ENCODE measurements around the gene PRORP.

- TF ChIP-seq EZH2 (IDR thresholded peaks at IDR 0.05; ENCODE audit: insufficient read depth, poor library complexity, severe bottlenecking) = no peak
- no peak for TF ChIP-seq EZH2phosphoT487 (IDR thresholded peaks at IDR 0.05; ENCODE audit: insufficient read depth, low read depth)
These were observed 45.1 kb downstream of the PRORP start for GRCh38 chr14:35167496-35167895.
